Activated CD8-positive, alpha-beta memory T cell treated with anti-CD3 and anti-CD28 coated beads, Interleukin-2, amount 50 U/mL, for 1 hour (primary cell): ENCODE data around the gene RPN2.
"Not testable (repeated sequence)": the region's sequence is repeated elsewhere in the genome, so short reads cannot be mapped to it uniquely, and the experiment has no call there.

ENCODE experiments used
- DNase-seq: peaks from one replicate; pipeline ENCODE4 v3.0.0-alpha.2; 2020; ENCODE audit errors: extremely low read depth

Gene RPN2

DNA sequence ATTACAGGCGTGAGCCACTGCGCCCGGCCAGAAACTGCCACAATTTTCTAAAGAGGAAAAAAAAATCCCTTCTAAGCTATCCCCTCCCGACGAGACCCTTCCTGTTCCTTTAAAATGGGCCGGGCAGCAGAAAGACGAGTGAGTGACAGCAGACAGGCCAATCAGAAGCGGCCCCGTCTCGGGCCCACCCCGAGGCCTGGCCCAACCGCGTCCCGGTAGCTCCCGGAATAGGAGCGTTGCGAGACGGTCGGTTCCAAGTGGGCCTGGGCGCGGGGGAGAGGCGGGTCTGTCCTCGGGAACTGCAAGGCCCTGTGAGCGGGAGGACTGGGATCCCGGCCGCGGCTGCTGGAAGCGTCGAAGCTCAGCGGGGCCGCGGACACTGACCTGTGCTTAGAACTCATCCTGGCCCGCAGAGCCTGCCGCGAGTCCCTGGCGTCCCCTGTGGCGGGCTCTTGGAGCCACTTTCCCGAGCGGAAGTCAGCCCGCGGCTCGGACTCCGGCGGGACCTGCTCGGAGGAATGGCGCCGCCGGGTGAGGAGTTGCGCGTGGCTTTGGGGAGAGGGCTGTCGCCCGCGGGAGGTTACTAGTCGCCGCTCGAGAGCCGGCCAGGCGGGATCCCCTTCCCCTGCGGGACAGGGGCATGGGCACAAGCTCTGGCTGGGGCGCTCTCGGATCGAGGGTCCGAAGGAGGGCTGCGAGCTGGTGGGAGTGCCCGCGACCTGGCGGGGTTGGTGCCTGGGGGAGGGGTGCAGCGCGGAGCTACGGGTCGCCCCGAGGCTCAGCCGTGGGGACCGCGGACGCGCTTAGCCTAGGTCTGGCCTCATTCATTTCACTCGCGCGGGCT, at the start of gene RPN2, which contains the start of gene MROH8:
RPN2 (plus strand) TSS at position 492 of the 844 bp plus-strand sequence; CDS start at position 519, 27 bp downstream.
MROH8 (minus strand) TSS at position 710 of the 844 bp plus-strand sequence.
- DNase-seq = peak; percentile 85

DNA sequence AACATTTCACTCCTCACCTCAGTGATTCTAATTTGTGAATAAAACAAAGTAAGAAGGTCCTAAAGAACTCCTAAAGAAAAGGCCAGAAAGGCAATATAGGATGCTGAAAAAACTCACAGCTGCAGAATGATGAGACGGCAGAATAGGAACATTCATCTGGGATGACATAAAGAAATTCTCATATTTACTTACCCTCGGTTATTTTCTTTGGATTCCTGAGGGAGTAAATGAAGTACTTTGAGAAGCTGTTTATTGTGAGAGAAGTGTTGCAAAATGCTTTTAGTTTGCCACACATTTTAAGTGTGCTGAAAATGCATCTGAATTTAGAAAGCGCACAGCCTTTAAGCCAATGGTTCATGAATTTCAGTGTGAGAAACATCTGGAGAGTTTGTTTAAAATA, 47.6 kb upstream of the RPN2 start:
- no peak for DNase-seq

DNA sequence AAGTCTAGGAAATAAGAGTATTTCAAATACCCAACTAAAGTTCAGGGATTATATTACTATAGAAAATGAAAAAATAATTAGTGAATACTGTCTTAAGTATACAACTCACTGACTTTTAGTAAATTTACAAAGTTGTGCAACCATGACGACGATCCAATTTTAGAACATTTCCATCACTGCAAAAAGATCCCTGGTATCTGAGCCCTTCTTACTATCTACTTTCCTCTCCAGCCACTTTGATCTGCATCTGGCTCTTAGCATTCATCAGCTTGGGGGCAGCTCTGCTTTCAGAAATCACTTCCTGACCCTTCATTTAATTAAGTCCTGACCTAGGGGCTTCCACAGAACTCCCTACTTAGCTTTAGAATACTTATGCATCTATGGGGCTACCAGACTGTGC, 45.2 kb upstream of the RPN2 start:
- DNase-seq = no peak

DNA sequence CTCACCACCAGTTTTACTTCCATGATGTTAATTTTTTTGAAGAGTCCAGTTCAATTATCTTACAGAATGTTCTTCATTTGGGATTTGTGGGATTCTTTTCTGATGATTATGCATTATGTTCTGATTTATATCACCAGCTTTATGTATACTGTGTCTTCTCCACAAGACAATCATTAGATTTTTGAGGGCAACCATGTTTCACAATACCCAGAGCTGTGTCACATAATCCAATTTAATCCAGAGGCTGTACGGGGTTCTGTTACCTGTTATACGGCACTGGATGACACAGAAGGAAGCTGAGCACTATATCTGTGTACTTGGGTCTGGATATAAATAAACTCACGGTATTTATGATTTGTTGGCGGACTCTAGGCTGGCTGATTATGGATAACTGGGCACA, 41.6 kb upstream of the RPN2 start:
- no peak for DNase-seq

DNA sequence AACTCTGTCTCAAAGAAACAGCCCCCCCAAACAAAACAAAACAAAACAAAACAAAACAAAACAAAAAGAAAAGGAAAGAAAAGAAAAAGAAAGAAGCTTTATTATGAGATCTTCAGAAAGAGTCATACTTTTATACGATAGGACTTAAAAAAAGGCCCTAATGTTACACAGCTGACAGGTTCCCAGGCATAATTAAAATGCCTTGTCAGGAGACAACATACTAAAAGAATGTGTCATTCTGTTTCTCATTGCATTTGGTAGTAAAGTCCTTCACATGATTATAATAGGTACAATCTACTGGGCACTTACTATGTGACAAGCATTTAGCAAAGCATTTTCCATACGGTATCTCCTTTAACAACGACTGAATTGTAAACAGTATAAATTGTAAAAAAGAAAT, 36.4 kb upstream of the RPN2 start:
- no peak for DNase-seq

DNA sequence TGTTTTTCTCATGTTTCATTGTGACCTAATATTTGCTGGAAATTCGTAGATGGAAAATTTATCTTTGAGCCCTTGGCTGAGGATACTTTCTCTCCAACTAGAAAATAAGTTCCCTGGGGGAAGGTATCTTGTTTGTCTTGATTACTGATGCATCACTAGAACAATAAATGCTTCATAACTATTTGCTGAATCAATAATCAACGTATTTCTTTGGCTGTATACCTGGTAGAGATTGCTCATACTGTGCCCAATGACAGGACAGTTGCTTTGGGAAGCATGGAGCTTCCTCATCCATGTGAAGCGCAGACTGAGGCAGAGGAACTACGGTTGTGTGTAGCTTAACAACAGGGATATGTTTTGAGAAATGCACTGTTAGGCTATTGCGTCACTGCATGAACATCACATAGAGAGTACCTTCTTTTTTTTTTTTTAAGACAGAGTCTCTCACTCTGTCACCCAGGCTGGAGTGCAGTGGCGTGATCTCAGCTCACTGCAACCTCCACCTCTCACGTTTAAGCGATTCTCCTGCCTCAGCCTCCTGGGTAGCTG, 34.2 kb upstream of the RPN2 start:
- no peak for DNase-seq

DNA sequence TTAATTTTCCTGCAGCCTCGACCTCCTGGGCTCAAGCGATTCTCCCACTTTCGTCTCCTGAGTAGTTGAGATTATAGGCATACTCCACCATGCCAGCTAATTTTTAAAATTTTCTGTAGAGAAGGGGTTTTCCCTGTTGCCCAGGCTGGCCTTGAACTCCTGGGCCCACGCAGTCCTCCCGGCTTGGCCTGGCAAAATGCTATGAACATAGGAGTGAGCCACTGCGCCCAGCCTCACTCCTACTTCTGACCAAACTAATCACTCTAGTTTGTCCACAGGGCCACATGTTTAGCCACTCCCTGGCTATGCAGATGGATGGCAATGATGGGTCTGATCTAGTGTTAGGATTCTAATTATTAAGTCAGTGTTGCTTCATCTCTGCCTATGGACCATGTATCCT, 31.9 kb upstream of the RPN2 start:
- DNase-seq = no peak

DNA sequence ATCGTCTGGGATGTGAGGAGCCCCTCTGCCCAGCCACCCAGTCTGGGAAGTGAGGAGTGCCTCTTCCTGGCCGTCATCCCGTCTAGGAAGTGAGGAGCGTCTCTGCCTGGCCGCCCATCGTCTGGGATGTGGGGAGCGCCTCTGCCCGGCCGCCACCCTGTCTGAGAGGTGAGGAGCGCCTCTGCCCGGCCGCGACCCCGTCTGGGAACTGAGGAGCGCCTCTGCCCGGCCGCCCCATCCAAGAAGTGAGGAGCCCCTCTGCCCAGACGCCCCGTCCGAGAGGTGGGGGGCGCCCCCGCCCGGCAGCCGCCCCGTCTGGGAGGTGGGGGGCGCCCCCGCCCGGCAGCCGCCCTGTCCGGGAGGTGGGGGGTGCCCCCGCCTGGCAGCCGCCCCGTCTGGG, 28.3 kb upstream of the RPN2 start:
- not testable (repeated sequence) for DNase-seq

DNA sequence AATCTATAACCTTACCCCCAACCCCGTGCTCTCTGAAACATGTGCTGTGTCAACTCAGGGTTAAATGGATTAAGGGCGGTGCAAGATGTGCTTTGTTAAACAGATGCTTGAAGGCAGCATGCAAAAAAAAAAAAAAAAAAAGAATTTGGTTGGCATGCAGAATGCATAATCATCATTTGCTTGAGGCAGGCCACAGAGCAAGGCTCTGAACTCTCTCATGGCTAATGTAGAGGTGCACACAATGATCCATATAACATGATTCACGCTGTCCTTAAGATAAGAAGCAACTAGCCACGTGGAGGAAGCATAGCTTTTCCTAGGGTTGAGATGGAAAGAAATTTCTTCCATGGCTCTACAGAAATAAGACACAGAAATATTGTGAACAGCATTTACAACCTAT, 27.6 kb upstream of the RPN2 start:
- no peak for DNase-seq

DNA sequence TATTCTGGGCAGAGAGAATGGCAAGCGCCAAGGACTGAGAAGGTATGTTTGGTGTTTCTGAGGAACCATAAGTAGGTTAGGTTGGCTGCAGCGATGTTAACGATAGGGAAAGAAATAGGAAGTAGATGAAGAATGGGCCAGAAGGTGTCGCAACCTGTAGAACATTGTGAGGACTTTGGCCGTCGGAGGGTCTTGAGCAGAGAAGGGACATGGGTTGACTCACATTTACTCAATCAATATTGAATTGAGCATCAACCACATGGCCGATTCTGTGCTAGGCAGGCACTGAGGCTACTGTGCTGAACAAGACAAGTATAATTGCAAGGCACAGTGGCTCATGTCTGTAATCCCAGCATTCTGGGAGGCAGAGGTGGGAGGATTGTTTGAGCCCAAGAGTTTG, 26.8 kb upstream of the RPN2 start:
- no peak for DNase-seq

DNA sequence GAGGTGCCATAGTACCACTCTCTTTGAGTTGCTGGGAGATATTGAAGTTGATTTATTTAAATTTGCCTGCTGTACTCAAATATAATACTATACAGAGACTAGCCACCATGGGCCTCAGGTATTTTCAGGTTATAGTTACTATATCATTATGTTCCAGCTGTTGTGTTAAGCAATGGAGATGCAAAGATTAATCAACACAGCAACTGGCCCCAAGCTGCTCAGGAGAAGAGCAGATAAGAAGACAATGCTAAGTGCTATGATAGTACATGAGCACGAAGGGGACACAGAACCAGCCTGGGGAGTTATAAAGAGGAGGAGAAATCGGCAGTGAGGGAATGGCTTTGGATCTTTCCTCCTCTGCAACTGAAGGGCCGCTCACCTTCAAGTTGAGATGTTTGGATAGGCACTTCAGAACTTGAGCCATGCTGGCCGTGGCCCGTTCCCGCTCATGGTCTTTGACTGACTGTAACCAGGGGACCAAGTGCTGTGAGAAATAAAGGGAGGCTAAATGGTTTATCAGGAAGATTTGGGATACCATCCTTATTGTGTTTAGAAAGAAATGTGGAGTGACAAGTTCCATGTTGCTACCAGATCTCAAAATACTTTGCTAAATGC, 24.3 kb upstream of the RPN2 start:
- DNase-seq = no peak

DNA sequence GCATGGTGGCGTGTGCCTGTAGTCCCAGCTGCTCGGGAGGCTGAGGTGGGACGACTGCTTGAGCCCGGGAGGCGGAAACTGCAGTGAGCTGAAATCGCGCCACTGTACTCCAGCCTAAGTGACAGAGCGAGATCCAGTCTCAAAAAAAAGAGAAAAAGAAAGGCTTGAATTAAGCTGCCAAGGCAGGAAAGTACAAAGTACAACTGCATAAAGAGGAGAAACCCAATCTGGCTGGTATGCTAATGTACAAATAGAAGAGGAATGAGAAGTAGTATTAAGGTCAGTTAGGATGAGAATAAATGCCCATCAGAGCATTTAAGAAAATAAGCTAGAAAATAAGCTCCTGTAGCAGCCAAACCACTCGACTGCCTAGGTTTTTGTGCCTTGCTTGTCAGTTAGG, 23.1 kb upstream of the RPN2 start:
- DNase-seq = no peak

DNA sequence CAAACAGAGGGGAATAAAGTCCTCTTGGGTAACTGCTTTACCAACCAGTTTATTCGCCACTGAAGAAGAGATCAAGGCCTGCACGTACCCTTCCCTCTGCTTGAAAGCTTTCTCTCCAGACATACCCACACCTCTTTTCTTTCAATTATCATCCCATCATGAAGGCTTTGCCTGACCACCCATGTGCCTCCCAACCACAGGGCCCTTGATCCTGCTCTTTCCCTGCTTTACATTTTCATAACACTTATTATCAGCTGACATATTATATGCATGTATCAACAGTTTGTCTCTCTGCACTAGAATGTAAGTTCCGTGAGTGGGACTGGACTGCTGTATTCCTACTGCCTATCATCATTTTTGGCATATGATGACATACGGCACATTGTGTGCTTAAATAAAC, 20.9 kb upstream of the RPN2 start:
- no peak for DNase-seq

DNA sequence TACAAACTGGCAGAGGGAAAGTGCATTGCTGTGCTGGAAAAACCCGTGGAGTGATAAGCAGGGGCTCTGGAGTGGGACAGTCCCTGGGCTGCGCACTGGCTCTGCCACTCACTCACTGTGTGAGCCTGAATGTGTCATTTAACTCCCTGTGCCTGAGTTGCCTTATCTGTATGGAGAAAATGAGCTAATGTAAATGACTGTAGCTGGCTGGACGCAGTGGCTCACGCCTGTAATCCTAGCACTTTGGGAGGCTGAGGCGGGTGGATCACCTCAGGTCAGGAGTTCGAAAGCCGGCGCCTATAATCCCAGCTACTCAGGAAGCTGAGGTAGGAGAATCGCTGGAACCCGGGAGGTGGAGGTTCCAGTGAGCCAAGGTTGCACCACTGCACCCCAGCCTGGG, 18.4 kb upstream of the RPN2 start:
- DNase-seq = no peak

DNA sequence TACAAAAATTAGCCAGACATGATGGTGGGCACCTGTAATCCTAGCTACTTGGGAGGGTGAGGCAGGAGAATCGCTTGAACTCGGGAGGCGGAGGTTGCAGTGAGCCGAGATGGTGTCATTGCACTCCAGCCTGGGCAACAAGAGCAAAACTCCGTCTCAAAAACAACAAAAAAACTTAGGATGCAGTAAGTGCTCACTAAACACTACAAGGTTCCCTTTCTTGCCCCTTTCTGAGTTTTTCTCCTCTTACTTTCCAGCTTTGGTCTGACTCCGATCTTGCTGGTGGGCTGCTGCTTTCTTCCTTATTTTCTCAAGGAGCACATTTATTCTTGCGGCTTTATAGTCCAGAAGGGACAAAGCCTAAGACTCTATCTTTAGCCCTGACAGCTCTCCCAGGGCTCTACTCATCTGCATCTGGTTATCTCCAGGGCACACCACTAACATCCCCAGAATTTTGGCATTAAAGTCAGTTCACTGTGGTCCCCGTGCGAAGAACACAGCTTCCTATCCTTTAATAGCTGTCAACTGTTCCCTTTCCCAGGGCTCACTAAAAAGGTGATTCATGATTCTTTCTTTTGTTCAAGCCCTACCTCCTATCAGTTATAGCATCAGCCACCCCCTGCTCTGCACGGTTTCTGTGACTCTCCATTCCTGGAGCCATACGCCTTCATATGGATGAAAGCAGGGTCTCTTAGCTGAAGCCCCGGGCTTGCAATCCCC, 17.1 kb upstream of the RPN2 start:
- no peak for DNase-seq

DNA sequence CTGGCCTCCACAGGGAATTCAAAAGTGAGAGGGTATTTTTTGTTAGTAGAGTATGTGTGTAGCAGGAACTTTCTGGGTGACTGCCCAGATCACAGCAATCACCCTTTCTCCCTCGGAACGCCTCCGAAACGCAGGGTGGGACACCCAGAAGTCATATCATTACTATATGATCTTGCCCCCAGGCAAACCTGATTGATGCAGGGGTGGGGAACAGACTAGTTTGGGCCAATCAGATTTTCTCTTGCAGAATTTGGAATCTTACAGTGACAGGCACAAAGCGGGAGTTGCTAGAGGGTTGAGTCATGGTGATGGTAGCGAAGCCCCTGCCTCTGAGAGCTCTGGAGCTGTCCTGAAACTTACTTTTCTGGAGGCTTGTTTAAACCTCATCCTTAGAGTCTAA, 16.5 kb upstream of the RPN2 start:
- no peak for DNase-seq

DNA sequence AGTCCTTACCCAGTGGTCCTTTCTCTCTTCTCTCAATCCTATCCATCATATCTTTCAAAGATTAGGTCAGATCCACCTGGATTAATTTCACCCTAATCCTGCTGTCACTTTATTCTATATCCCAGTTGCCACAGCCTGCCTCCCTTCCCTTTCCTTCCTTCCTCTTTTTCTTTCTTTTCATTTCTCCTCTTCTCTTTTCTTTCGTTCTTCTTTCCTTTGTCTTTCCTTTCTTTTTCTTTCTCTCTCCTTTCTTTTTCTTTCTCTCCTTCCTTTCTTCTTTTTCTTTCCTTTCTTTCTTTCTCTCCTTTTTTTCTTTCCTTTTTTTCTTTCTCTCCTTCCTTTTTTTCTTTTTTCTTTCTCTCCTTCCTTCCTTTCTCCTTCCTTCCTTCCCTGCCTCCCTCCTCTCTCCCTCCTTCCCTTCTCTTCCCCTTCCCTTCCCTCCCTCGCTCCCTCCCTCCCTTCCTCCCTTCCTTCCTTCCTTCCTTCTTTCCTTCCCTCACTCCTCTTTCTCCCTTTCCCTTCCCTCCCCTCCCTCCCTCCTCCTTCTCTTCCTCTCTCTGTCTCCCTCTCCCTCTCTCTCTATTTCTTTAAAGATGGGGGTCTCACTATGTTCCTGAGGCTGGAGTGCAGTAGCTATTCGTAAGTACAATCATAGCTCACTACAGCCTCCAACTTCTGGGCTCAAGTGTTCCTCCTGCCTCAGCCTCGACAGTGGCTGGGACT, 15.1 kb upstream of the RPN2 start:
- DNase-seq = no peak

DNA sequence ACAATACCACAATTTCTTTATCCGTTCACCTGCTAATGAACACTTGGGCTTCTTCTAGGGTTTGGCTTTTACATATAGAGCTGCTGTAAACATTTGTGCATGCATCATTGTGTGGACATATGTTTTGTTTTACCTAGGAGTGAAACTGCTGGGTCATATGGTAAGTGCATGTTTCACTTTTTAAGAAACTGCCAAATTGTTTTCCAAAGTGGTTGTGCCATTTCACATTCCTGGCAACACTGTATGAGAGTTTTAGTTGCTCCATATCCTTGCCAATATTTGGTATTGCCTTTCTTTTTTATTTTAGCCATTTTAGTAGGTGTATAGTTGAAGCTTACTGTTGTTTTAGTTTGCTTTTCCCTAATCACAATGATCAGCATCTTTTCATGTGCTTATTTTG, 14.1 kb upstream of the RPN2 start:
- no peak for DNase-seq

DNA sequence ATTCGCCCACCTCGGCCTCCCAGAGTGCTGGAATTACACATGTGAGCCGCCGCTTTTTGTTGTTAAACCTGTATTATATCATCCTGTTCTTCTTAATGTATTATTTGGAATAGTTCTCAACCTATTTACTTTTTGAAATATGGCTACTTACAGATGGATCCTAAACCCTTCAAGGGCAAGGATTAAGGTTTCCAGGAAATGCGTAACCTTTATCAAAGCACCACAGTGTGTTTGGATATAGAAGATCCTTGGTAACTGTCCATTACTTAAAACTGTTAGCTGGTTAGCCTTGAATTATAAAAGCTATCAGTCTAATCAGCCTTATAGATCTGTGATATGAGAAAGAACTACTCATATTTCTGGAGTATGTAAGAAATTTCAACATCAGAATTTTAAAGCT, 12.3 kb upstream of the RPN2 start:
- DNase-seq = no peak

DNA sequence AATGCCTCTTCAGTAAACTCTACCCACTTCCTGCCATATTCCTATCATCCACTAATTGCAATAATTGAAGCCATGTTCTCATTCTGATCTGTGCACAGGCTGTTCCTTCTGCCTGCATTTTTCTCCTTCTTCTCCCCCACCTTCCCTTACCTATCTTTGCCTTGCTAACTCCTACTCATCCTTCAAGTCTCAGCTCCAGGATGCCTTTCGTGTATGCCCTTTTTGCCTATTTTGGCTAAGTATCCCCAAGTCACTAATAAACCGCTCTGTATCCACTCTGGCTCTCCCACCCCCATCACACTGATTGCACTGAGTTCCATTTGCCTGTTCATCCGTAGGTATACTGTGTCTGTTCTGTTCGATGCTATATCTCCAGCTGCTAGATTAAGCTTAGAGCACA, 6.3 kb upstream of the RPN2 start:
- DNase-seq = no peak

DNA sequence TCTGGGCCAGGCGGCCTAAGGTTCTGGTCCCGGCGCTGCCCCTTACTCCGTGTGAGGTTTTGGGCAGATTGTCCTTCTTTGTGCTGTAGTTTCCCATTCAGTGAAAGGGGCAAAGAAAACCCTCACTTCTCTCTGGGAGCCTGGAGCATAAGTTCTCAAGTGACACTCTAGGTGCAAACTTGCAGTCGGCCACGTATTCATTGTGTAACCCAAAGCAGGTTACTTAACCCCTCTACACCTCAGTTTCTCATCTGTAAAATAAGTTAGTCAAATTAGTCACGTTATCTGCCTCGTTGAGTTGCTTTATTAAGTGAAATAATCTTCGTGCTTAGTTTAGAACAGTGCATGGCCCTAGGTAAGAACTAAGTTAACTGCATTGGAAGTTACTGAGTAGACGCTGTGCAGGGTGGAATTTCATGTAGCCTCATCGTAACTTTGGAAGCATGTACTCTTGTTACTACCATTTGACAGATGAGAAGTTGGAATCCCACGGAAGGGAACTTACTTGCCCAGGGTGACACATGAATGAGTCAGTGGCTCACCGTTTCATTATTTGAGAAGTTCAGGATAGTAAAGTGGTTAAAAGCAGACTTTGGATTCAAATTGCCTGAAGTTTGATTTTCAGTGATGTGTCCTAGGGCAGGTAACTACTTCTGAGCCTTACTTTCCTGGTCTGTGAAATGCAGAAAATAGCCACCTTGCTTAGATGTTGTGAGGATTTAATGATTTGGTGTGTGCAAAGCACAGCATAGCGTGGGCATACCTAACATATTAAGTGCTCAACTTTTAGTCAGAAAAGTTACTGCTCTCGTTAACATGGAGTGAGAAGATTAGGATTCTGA, 774 bp downstream of the RPN2 start:
- no peak for DNase-seq
